HG02981 (cell line): ENCODE data around the gene KLHL36.
"Not testable (repeated sequence)": the region's sequence is repeated elsewhere in the genome, so short reads cannot be mapped to it uniquely, and the experiment has no call there.

Source experiments
- ATAC-seq: cut with Tn5 transposase; IDR thresholded peaks from one replicate; pipeline ENCODE4 v1.9.1; 2021; ENCODE audit warnings: mild to moderate bottlenecking, moderate library complexity; ENCODE audit not compliant: unreplicated experiment

Gene KLHL36

GRCh38 chr16:84690088-84690819 lies 41.9 kb downstream of the KLHL36 start:
- ATAC-seq: no peak

DNA sequence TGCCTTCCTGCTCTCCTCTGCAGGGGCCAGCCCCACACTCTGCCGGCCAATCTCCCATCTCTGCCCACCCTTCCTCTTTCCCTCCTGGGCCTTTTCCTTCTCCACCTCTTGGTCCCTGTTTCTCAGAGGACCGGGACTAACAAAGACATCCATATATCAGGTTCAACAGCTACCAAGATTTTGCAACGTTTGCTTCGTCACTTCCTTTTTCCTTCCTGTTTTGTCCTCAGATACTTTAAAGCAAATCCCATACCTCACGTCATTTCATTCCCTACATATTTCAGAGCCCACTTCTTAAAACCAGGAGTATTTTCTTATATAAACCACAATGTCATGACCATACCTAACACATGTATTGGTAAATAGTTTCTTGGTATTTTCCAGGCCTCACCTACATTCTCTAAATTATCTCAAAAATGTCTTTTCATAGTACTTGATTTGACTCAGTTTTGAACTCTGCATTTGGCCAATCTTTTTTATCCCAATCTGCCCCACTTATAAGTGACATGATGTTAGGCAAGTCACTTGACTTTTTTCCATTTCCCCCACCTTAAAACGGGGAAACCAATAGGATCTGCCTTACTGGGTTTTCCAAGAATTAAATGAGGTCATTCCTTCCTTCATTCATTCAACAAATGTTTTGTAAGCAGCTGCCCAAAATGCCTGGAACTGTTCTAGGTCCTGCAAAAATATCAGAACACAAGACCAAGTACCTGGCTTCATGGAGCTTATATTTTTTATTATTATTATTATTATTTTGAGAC lies 44.3 kb downstream of the KLHL36 start:
- no peak for ATAC-seq

DNA sequence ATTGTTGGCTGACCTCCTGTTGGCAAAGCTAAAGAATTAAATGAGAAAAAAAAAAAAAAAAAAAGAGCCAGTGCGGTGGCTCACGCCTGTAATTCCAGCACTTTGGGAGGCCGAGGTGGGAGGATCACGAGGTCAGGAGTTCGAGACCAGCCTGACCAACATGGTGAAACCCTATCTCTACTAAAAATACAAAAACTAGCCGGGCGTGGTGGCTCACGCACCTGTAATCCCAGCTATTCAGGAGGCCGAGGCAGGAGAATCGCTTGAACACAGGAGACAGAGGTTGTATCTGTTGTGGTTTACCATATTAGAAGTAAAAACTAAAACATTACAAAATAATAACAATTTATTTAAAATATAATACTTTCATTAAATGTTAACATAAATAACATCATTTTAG lies 45.6 kb downstream of the KLHL36 start:
- ATAC-seq: not testable (repeated sequence)

DNA sequence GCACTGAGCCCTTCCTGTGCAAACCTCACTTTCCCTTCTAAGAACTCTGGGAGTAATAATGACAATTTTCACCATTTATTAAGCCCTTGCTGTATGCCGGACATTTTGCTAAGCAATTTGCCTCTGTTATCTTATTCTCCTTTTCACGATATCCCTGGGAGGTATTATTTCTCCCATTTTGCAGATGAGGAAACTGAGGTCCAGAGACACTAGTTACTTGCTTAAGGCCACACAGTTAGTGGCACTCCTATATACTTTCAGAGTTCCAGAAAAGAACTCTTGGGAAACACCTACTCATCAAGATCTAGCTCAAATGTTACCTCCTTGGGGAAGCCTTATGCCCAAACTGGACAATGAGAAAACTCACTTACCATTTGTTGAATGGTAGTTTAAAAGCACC lies 46.7 kb downstream of the KLHL36 start:
- ATAC-seq: no peak

DNA sequence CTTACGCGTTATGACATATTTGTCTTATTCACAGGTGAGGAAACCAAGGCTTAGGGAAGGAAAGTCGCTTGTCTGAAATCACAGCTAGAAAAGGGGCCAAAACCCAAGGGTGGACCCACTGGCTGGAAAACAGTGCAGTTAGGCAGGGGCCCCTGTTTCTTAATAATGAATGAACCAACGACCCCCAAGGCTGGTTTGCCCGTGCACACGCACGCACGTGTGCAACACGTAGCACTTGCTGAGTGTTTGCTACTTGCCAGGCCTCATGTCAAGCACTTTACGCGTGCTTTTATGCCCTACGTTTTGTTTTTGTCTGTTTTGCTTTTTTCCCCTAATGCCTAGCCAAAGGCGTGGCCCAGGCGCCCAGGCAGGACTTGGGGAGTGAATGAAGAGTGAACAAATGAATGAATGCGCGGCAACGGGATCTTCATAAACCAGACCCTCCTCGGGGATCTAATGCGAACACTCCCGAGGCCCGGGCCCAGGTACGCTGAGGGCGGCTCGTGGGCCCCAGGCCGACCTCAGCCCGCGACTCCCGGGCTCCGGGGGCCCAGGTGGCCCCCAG lies 50.9 kb downstream of the KLHL36 start:
- no peak for ATAC-seq

DNA sequence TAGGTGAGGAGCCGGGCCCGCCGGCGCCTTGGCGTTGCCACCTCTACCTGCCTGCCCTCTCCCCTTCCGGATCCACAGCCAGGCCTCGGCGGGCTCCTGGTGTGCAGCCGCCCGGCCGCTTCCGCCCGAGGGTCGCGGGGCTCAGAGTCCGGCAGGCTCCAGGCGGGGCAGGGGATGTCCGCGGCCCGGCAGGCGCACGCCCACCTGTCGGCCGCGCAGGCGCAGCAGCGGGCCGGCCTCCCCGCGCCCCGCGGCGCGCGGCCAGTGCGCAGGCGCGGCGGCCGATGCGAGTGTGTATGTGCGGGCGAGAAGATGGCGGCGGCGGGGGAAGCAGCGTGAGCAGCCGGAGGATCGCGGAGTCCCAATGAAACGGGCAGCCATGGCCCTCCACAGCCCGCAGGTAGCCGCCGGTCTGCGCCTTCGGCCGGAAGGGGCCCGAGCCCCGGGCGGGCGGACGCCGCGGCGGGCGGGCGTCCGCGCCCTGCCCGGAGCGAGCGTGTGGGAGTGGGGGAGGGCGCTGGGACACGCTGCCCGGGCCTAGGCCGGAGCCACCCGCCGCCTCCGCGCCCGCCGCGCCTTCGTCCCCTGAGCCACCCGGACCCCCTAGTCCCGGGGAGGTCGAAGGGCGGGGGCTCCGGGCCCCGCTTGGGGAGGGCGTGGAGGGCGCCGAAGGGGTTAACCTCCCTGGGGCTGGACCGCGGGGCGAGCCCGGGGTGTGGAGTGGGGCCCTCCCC lies 51.6 kb downstream of the KLHL36 start, which contains the start of gene USP10:
TSS of gene USP10 (plus strand) at position 289 of the 734 bp plus-strand sequence. CDS start at position 380, 91 bp downstream.
- ATAC-seq: peak; percentile 74

DNA sequence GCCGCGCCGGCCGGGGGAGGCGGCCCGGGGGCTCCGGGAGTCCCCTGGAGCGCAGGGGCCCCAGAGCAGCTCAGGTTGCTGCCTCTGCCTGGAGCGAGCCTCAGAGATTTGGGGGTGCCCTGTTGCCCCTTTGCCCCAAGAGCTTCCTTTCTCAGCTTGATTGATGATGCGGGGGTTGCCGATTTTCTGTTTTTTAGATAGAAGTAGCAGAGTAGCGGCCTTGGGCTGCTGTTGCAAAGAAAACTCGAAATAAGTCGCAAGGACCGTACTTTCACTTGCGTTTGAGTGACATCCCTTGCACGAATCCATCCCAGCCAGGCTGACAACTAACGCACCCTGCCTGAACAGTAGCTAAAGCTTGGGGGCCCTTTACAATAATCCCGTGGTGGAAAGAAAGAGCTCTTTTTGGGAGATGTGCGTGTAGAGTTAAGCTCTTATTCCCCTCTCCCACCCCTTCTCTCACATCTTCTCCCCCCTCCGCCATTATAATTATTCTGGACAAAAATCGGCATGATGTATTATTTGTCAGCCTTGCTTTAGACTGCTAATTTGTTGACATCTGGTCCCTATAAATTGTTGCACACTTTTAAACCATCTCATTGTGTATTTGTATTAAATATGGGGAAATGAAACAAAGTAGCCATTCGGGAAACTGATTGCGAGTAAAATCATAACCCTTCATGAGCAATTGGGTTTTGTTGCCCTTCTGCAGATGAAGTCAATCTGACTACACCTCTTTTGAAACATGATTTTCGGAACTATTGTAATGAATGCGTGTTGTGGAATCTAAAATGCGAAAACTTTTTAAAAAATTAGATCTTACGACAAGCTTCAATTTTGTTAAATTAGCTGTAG lies 52.4 kb downstream of the KLHL36 start:
- ATAC-seq: peak; percentile 28

- ATAC-seq: no peak
Observed at GRCh38 chr16:84703681-84704080, 55.4 kb downstream of the KLHL36 start.

DNA sequence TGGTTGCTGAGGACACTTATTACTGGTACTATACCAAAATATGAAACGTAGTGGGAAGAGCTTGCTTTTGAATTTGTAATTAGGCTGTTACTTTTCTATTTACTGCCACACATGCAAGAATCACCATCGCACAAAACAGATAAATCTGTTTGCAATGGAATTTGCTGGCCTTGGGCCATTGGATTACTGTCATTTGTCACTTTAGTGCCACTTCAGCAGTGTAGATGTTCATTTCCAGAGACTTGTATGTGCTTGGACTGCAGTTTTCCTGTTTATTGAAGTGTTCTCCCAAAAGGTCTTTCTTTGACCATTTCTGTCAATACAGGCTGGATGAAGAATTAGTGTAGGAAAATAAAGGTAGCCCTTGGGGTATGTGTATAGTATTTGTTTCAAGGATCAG lies 55.9 kb downstream of the KLHL36 start:
- no peak for ATAC-seq

DNA sequence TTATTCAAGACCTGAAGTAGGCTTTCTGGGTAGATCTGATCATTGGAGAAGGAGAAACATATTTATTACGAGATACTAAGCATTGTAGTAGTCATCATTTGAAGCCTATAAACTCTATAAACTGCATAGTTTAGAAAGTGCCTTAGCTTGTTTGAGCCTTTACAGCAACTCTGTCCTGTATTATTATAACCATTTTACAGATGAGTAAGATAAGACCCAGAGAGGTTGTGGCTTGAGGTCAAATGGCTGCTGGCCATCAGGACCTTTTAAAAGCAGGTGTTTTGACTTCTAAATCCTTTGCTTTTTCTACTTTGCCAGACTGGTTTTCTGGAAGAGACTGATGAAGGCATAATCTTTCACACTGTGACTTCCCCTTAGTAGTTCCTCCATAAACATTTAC lies 58.5 kb downstream of the KLHL36 start:
- no peak for ATAC-seq

GRCh38 chr16:84709609-84710008 lies 61.3 kb downstream of the KLHL36 start:
- no peak for ATAC-seq

DNA sequence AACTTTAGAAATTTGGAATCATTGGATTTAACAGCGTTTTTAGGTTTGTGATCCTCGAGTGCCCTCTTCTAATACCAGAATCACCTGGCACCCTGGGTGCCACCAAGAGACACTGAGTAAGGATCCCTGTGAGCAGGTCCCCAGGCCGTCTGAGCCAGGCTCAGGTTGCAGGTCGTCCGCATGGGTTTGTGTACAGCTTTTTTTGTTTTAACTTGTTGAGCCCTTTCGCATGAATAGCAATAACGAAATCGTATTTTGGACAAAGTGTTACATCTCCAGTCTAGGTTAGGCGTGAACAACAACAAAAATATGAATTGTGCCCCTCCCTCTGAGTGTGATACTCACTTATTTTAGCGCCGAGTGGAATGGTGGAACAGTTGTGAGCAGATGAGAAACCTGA lies 62.4 kb downstream of the KLHL36 start:
- no peak for ATAC-seq
